DND-41 (cell line): ENCODE data around the gene MTHFR.

Experiments used
- ATAC-seq: fragments of 200-7000 bp; cut with Tn5 transposase; 3 replicates; pipeline ENCODE4 v1.9.1; 2021; ENCODE audit warnings: low read depth; ENCODE audit not compliant: insufficient read depth
- DNase-seq: peaks from one replicate; pipeline ENCODE4 v3.0.0-alpha.2; 2020
- H2AFZ ChIP-seq: 2 replicates; pipeline ENCODE4 v1.6.0; 2012; ENCODE audit warnings: low read depth, low read length
- H3K27ac ChIP-seq: 2 replicates; pipeline ENCODE4 v1.5.1; 2012; ENCODE audit warnings: low read length, inconsistent platforms
- H3K27me3 ChIP-seq: fragments of 200-600 bp; sonication (generic); 2 replicates; pipeline ENCODE4 v1.6.0; 2012; ENCODE audit warnings: low read length, mild to moderate bottlenecking, inconsistent platforms; ENCODE audit not compliant: insufficient read depth, poor library complexity
- H3K36me3 ChIP-seq: 2 replicates; pipeline ENCODE4 v1.5.1; 2012; ENCODE audit warnings: low read length, inconsistent platforms; ENCODE audit not compliant: insufficient read depth
- H3K4me1 ChIP-seq: 2 replicates; pipeline ENCODE4 v1.5.1; 2012; ENCODE audit warnings: mild to moderate bottlenecking, low read length; ENCODE audit not compliant: insufficient read depth
- H3K4me2 ChIP-seq: 2 replicates; pipeline ENCODE4 v1.6.0; 2012; ENCODE audit warnings: mild to moderate bottlenecking, moderate library complexity, low read length, inconsistent platforms; ENCODE audit not compliant: insufficient read depth
- H3K4me3 ChIP-seq, 2 experiments: fragments of 200-600 bp in 1 of 2; shearing (Covaris generic) in 1 of 2; 2 replicates each; pipeline ENCODE4 v1.5.1; 2012 to 2016; ENCODE audit warnings: inconsistent platforms in 2 of 2, low read length in 2 of 2, mild to moderate bottlenecking in 2 of 2, low read depth in 1 of 2, moderate library complexity in 1 of 2
- H3K79me2 ChIP-seq: 2 replicates; pipeline ENCODE4 v1.6.0; 2012; ENCODE audit warnings: low read length, inconsistent platforms; ENCODE audit not compliant: insufficient read depth
- H3K9ac ChIP-seq: 2 replicates; pipeline ENCODE4 v1.6.0; 2012; ENCODE audit warnings: low read depth, mild to moderate bottlenecking, inconsistent platforms, low read length, moderate library complexity
- H3K9me3 ChIP-seq: 2 replicates; pipeline ENCODE4 v1.5.1; 2012; ENCODE audit warnings: low read length, moderate library complexity, mild to moderate bottlenecking, inconsistent platforms; ENCODE audit not compliant: insufficient read depth, severe bottlenecking
- H4K20me1 ChIP-seq: 2 replicates; pipeline ENCODE4 v1.6.0; 2012; ENCODE audit warnings: low read length; ENCODE audit not compliant: insufficient read depth
- EZH2 ChIP-seq: IDR thresholded peaks from 3 replicates; pipeline ENCODE4 v1.6.1; 2012; ENCODE audit warnings: borderline replicate concordance, low read depth, mild to moderate bottlenecking, moderate library complexity, low read length, inconsistent platforms; ENCODE audit not compliant: severe bottlenecking
- TF ChIP-seq, protein P1 (sequence below): IDR thresholded peaks from 2 replicates; pipeline ENCODE4 v1.5.1; 2012; ENCODE audit warnings: borderline replicate concordance, low read length, moderate library complexity, mild to moderate bottlenecking; ENCODE audit not compliant: poor library complexity, severe bottlenecking; ENCODE audit errors: extremely low read depth

MTHFR gene

DNA sequence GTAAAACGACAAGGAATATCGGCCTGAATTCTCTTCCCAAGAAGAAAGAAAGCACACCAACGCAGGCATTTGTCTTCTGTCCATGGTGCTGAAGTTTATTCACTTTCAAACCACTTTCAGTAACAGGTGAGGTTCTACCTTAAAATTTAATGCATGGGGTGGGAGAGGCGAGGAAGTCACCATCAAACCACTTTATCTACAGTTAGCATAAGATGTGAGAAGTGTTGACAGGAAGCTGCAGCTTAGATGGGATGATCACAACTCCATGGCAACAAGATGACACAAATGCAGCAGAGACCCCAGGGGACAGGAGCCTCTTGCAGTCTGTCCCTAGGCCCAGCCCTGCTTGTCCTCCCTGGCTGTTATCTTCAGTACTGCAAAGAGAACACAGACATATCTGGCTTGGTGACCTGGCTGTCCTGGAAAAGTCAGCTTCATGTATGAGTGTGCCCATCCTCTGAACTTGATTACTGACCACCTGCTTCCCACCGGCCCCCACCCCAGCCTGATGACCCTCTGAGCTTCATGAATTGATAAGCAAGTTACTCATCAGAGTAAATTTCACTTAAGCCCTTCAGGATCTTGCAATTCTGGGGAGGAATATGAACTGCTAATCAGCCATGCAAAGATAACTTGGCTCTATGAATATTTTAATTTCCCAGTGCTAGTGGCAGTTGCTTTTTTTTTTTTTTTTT is 40.0 kb upstream of the MTHFR start:
- Histone ChIP-seq H3K9ac (no peak overlapping the region), H3K4me1 (no peaks in the 10 kb centered on the region), H4K20me1 (peaks cover 39% of the 10 kb centered on the region), H3K27me3 (no peaks in the 10 kb centered on the region), H2AFZ (no peak overlapping the region), H3K36me3 (peaks cover 39% of the 10 kb centered on the region), H3K27ac (no peak overlapping the region), H3K79me2 (no peaks in the 10 kb centered on the region), H3K9me3 (no peaks in the 10 kb centered on the region), H3K4me2 (no peak overlapping the region), H3K4me3 (no peak overlapping the region)
- TF ChIP-seq, protein P1, sequence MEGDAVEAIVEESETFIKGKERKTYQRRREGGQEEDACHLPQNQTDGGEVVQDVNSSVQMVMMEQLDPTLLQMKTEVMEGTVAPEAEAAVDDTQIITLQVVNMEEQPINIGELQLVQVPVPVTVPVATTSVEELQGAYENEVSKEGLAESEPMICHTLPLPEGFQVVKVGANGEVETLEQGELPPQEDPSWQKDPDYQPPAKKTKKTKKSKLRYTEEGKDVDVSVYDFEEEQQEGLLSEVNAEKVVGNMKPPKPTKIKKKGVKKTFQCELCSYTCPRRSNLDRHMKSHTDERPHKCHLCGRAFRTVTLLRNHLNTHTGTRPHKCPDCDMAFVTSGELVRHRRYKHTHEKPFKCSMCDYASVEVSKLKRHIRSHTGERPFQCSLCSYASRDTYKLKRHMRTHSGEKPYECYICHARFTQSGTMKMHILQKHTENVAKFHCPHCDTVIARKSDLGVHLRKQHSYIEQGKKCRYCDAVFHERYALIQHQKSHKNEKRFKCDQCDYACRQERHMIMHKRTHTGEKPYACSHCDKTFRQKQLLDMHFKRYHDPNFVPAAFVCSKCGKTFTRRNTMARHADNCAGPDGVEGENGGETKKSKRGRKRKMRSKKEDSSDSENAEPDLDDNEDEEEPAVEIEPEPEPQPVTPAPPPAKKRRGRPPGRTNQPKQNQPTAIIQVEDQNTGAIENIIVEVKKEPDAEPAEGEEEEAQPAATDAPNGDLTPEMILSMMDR, result no peak
- TF ChIP-seq EZH2, result no peak
- no peak for ATAC-seq
- no peak for DNase-seq

DNA sequence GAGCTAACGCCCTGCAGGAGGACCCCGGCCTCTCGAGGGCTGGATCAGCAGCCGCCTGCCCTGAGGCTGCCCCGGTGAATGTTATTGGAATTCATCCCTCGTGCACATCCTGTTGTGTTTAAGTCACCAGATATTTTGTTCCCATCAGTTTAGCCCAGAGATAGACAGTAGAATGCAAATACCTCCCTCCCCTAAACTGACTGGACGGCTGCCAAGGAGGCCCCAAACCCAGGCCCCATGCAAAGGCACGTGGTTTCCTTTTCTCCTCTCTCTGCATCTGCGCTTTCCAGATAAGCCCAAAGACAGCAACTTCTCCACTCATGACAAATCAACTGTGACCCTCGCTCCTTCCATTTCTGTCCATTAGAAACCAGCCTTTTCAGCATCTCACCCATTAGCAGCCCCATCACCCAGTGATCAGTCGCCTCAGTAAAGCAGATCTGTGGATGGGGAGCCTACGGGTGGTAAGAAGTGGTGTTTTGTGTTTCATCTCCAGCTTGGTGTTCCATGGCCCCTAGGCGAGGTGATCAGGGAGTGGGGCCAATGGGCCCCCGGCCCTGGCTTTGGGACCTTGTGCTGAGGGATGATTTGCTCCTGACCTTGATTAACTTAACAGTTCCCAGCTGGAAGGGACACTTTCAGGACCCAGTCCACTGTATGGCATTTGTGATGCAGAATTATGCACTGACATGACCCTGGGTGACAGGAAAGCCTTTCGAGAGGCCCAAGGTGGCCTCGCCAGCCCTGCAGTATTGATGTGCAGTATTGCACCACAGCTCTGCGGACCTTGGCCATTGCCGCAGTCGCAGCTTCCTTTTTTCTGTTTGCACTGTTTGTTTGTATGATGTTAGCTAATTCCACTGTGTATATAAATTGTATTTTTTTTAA is 36.6 kb upstream of the MTHFR start:
- no peaks in the 10 kb centered on the region for H3K9me3 ChIP-seq
- H3K4me2 ChIP-seq, result no peak overlapping the region
- no peak for ATAC-seq
- TF ChIP-seq, protein P1, result no peak
- TF ChIP-seq EZH2, result no peak
- no peak overlapping the region for H3K4me3 ChIP-seq
- no peak overlapping the region for H2AFZ ChIP-seq
- peaks cover 42% of the 10 kb centered on the region for H4K20me1 ChIP-seq
- H3K9ac ChIP-seq, result no peak overlapping the region
- no peaks in the 10 kb centered on the region for H3K4me1 ChIP-seq
- H3K27ac ChIP-seq, result no peak overlapping the region
- H3K79me2 ChIP-seq, result no peaks in the 10 kb centered on the region
- no peak for DNase-seq
- H3K36me3 ChIP-seq, result peaks cover 73% of the 10 kb centered on the region
- H3K27me3 ChIP-seq, result no peaks in the 10 kb centered on the region

DNA sequence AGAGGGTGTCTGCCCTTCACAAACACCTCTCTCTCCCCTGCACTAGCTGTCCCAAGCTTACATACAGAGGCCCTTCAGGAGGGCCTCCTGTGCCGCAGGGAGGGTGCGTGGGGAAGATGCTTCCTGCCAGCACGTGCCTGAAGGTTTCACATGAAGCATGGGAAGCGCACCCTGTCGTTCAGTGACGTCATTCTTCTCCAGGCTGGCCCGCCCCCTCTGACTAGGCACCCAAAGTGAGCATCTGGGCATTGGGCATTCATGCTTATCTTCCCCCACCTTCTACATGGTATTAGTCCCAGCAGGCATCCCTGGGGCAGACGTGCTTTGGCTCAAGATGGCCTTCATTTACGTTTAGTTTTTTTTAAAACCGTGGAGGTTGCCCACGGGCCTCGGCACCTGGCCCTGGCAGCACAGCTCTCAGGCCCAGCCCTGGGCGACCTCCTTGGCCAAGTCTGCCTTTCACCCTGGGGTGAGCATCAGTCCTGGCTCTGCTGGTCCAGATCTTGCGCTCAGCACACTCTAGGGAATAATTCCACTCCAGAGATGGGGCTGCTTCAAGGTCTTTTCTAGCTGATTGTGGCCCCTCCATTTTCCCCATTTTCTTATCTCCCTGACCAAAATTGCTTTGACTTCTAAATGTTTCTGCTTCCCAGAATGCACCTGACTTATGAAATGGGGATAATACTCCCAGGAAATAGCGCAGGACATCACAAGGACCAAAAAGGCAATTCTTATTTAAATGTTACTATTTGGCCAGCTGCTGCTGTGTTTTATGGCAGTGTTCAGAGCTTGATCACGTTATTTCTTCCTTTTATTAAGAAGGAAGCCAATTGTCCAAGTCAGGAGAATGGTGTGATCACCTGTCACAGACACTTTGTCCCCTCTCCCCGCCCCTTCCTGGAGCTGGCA is 35.7 kb upstream of the MTHFR start:
- DNase-seq (no peak), ATAC-seq (no peak)
- TF ChIP-seq EZH2, result no peak
- TF ChIP-seq, protein P1, result no peak
- peaks cover 82% of the 10 kb centered on the region for H3K36me3 ChIP-seq
- H3K4me2 ChIP-seq, result no peak overlapping the region
- H2AFZ ChIP-seq, result no peak overlapping the region
- H3K9me3 ChIP-seq, result no peaks in the 10 kb centered on the region
- H3K4me3 ChIP-seq, result no peak overlapping the region
- peaks cover 40% of the 10 kb centered on the region for H4K20me1 ChIP-seq
- H3K27ac ChIP-seq, result no peak overlapping the region
- H3K4me1 ChIP-seq, result no peaks in the 10 kb centered on the region
- no peak overlapping the region for H3K9ac ChIP-seq
- no peaks in the 10 kb centered on the region for H3K27me3 ChIP-seq
- no peaks in the 10 kb centered on the region for H3K79me2 ChIP-seq
